Measurements from ENCODE around the gene PPP1R15A. TPM values are rescaled to one million over a fixed set of nuclear protein-coding genes. Genes with fewer than 3 reads are reported as not detected.
"Not testable (repeated sequence)": the region's sequence is repeated elsewhere in the genome, so short reads cannot be mapped to it uniquely, and the experiment has no call there.

PPP1R15A gene
- total RNA-seq, 4 donors from 2014 or later: 40.3 to 98.7 (median 64.4) TPM

DNA sequence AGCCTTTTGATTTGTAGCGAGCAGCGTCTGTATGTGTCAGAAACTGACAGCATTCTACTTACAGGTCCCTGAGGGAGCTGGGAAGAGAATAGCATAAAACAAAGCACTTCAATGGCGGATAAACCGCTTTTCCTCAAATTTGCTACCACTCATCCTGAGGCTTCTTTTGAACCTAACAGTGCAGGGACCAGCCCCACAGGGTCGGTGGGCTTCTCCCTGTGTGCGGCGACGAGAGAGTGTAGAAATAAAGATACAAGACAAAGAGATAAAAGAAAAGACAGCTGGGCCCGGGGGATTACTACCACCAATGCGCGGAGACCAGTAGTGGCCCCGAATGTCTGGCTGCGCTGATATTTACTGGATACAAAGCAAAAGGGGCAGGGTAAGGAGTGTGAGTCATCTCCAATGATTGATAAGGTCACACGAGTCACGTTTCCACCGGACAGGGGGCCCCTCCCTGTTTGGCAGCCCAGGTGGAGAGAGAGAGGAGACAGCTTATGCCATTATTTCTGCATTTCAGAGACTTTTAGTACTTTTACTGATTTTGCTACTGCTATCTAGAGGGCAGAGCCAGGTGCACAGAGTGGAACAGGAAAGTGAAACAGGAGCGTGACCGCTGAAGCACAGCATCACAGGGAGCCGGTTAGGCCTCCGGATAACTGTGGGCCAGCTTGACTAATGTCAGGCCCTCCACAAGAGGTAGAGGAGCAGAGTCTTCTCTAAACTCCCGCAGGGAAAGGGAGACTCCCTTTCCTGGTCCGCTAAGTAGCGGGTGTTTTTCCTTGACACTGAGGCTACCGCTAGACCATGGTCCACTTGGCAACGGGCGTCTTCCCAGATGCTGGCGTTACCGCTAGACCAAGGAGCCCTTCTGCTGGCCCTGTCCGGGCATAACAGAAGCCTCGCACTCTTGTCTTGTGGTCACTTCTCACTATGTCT is 4.1 kb downstream of the PPP1R15A start:
- H3K4me1 ChIP-seq: peaks cover 56 to 63% (median 59%) of the 10 kb centered on the region in 4 donors
- H3K27me3 ChIP-seq; intact Hi-C loops (cut with DNase I); DNase-seq (ENCODE audit: extremely low spot score); H3K9me3 ChIP-seq: not testable (repeated sequence)
- peak overlapping the region; percentile 94 to 100 (median 98) for H3K27ac ChIP-seq (replicated peaks in 1 of 4)
- peak in 1 of 2 donors; percentile 12 for TF ChIP-seq POLR2AphosphoS5 (IDR thresholded peaks at IDR 0.05)
- peaks cover 8 to 66% (median 46%) of the 10 kb centered on the region in 4 donors for H3K36me3 ChIP-seq
- WGBS: 68% methylated on average over 30 of the region's 30 CpGs
- peak overlapping the region; percentile 64 to 95 (median 80) for H3K4me3 ChIP-seq

DNA sequence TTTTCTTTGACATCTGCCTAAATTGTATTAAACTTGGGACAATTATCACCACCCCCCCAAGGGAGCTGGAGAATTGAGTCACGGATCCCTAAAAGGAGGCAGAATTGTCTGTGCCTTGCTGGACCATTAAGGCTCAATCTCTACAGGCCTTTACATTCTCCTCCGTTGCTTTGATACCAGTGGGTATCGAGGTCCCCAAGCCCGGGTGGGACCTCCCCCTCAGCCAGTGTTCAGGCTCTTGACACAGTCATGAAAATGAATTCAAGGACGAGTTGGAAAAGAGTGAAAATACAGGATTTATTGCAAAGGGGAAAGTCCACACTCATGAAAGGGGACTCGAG is 5.6 kb downstream of the PPP1R15A start:
- Histone ChIP-seq H3K27me3 (no peaks in the 10 kb centered on the region), H3K9me3 (no peaks in the 10 kb centered on the region), H3K4me3 (no peak overlapping the region), H3K27ac (replicated peaks in 1 of 4) (peak overlapping the region in 3 of 4 donors; percentile 94 to 100 (median 99)), H3K4me1 (peaks cover 53 to 59% (median 55%) of the 10 kb centered on the region in 4 donors), H3K36me3 (peaks cover 8 to 66% (median 46%) of the 10 kb centered on the region in 4 donors)
- no peak for DNase-seq (ENCODE audit: extremely low spot score)
- intact Hi-C loops (cut with DNase I): no loop called here
- WGBS: 89% methylated on average over 6 of the region's 6 CpGs
- TF ChIP-seq POLR2AphosphoS5 (IDR thresholded peaks at IDR 0.05) (no peak), EP300 (IDR thresholded peaks at IDR 0.05) (no peak), POLR2A (IDR thresholded peaks at IDR 0.05; ENCODE audit: low read depth) (no peak)
- TF ChIP-seq, protein P1, sequence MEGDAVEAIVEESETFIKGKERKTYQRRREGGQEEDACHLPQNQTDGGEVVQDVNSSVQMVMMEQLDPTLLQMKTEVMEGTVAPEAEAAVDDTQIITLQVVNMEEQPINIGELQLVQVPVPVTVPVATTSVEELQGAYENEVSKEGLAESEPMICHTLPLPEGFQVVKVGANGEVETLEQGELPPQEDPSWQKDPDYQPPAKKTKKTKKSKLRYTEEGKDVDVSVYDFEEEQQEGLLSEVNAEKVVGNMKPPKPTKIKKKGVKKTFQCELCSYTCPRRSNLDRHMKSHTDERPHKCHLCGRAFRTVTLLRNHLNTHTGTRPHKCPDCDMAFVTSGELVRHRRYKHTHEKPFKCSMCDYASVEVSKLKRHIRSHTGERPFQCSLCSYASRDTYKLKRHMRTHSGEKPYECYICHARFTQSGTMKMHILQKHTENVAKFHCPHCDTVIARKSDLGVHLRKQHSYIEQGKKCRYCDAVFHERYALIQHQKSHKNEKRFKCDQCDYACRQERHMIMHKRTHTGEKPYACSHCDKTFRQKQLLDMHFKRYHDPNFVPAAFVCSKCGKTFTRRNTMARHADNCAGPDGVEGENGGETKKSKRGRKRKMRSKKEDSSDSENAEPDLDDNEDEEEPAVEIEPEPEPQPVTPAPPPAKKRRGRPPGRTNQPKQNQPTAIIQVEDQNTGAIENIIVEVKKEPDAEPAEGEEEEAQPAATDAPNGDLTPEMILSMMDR (IDR thresholded peaks at IDR 0.05): no peak

DNA sequence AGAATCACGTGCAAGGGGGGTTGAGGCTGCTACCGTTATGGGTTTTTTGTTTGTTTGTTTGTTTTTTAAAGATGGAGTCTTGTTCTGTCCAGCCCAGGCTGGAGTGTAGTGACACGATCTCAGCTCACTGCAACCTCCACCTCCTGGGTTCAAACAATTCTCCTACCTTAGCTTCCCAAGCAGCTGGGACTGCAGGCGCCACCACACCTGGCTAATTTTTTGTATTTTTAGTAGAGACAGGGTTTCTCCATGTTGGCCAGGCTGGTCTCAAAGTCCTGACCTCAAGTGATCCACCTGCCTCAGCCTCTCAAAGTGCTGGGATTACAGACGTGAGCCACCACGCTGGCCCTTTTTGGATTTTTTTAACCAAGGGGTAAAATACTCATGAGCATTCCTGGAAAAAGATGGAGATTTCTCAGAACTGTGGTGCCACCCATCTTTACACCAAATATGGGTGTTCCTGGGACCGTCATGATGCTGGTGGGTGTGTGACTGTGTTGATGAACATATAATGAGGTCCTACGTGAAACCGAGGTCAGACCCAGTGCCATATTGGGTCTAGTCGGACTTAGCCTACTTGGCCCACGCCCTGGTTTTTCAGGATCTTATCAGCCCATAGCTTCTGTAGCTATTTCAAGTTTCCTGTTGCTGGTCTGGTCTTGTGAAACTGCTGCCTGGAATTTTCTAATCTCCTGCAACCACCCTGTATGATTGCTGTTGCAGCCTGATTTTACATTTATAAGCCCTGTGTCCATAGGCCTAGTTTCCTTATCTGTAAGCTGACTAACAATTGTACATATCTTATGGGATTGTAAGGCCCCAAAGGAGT is 6.2 kb downstream of the PPP1R15A start:
- peaks cover 50 to 56% (median 54%) of the 10 kb centered on the region in 4 donors for H3K4me1 ChIP-seq
- no peak for DNase-seq (ENCODE audit: extremely low spot score)
- intact Hi-C loops (cut with DNase I): no loop called here
- WGBS: 74% methylated on average over 11 of the region's 11 CpGs
- no peak for TF ChIP-seq EP300 (IDR thresholded peaks at IDR 0.05)
- TF ChIP-seq POLR2AphosphoS5 (IDR thresholded peaks at IDR 0.05): peak; percentile 10 to 25
- H3K27me3 ChIP-seq: no peaks in the 10 kb centered on the region
- H3K36me3 ChIP-seq: peaks cover 8 to 62% (median 44%) of the 10 kb centered on the region in 4 donors
- H3K9me3 ChIP-seq: no peaks in the 10 kb centered on the region
- no peak overlapping the region for H3K4me3 ChIP-seq
- H3K27ac ChIP-seq (replicated peaks in 1 of 4): peak overlapping the region; percentile 27 to 100 (median 96)

DNA sequence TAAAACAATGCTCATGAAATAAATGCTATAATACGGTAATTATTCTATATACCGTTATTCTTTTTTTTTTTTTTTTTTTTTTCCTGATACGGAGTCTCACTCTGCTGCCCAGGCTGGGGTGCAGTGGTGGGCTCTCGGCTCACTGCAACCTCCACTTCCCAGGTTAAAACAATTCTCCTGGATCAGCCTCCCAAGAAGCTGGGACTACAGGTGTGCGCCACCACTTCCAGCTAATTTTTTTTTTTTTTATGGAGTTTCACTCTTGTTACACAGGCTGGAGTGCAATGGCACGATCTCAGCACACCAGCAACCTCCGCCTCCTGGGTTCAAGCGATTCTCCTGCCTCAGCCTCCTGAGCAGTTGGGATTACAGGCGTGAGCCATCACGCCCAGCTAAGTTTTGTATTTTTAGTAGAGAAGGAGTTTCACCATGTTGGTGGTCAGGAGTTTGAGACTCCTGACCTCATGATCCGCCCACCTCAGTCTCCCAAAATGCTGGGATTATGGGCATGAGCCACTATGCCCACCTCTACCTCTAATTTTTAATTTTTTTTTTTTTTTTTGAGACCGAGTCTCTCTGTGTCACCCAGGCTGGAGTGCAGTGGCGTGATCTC is 6.9 kb downstream of the PPP1R15A start:
- WGBS: 86% methylated on average over 13 of the region's 13 CpGs
- Histone ChIP-seq H3K36me3 (peaks cover 8 to 55% (median 38%) of the 10 kb centered on the region in 4 donors), H3K9me3 (no peaks in the 10 kb centered on the region), H3K27ac (replicated peaks in 1 of 4) (peak overlapping the region; percentile 21 to 99 (median 60)), H3K4me1 (peaks cover 42 to 49% (median 47%) of the 10 kb centered on the region in 4 donors), H3K27me3 (no peaks in the 10 kb centered on the region), H3K4me3 (no peak overlapping the region)
- no peak for TF ChIP-seq POLR2A (IDR thresholded peaks at IDR 0.05; ENCODE audit: low read depth)
- intact Hi-C loops (cut with DNase I): no loop called here
- no peak for DNase-seq (ENCODE audit: extremely low spot score)

DNA sequence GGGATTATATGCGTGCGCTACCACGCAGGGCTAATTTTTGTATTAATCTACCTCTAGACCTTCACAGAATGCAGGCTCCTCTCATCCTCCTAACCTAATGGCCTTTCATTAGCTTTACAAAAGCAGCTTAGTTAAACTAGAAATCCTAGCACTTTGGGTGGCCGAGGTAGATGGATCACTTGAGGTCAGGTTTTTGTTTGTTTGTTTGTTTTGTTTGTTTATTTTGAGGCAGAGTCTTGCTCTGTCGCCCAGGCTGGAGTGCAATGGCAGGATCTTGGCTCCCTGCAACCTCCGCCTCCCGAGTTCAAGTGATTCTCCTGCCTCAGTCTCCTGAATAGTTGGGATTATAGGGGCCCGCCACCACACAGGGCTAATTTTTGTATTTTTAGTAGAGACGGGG is 7.5 kb downstream of the PPP1R15A start:
- DNase-seq (ENCODE audit: extremely low spot score); H3K4me3 ChIP-seq; H3K27me3 ChIP-seq; H3K9me3 ChIP-seq; intact Hi-C loops (cut with DNase I): not testable (repeated sequence)
- H3K36me3 ChIP-seq: peaks cover 8 to 49% (median 33%) of the 10 kb centered on the region in 4 donors
- H3K4me1 ChIP-seq: peaks cover 37 to 49% (median 41%) of the 10 kb centered on the region in 4 donors
- WGBS: 94% methylated on average over 9 of the region's 9 CpGs
- H3K27ac ChIP-seq (replicated peaks in 1 of 4): peak overlapping the region in 1 of 4 donors; percentile 99

DNA sequence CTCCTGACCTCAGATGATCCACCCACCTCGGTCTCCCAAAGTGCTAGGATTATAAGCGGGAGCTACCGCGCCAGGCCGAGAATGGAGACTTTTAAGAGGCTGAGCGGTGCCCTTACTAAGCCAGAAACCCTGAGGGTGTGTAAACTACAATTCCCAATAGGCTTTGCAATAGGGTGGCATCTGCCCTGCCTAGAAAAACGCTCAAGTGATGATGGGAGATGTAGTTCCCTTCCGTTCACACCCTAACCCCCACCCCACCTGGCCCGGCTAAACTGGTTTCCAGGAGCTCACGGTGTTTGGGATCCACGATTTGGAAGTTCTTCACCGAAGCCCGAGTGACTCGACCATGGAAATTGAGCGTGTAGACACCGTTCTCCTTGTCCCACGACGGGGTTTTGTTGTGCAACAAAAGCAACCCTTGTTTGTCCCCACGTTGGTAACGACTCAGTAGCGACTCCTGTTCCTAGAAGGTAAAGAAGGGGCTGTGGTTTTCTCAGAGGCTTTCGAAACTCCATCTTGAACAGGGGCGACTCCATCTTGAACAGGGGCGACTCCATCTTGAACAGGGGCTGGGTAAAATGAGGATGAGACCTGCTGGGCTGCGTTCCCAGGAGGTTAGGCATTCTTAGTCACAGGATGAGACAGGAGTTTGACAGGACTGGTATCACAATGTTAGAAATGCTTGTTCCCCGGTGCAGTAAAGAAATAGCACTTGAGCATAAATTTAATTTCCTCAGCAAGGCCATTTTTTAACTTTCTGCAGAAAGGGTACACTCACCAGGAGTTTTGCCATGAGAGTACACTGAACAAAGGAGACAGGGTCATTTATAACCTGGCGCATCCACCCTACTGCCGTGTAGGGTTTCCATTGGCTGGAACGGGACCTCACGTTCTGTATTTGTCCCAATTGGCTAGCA is 9.8 kb downstream of the PPP1R15A start:
- TF ChIP-seq POLR2AphosphoS5 (IDR thresholded peaks at IDR 0.05) (no peak), EP300 (IDR thresholded peaks at IDR 0.05) (no peak), POLR2A (IDR thresholded peaks at IDR 0.05; ENCODE audit: low read depth) (no peak)
- TF ChIP-seq, protein P1 (IDR thresholded peaks at IDR 0.05): no peak
- Histone ChIP-seq H3K27ac (replicated peaks in 1 of 4) (peak overlapping the region in 2 of 4 donors; percentile 20 to 22), H3K27me3 (no peaks in the 10 kb centered on the region), H3K36me3 (peaks cover 0 to 26% (median 13%) of the 10 kb centered on the region in 4 donors), H3K4me1 (peaks cover 14 to 32% (median 19%) of the 10 kb centered on the region in 4 donors), H3K9me3 (no peaks in the 10 kb centered on the region), H3K4me3 (no peak overlapping the region)
- intact Hi-C loops (cut with DNase I): no loop called here
- 78% methylated on average over 30 of the region's 30 CpGs for WGBS
- no peak for DNase-seq (ENCODE audit: extremely low spot score)

All from esophagus muscularis mucosa (tissue), 4 donors.